ENCODE measurements around the gene CCND2.

The CCND2 gene

GRCh38 chr12:4246116-4246515, 27.4 kb upstream of the CCND2 start:
- H4K8ac ChIP-seq (ENCODE audit: low read depth, low read length): no peak overlapping the region
- no peak overlapping the region for H3K18ac ChIP-seq (ENCODE audit: low read length)
- peaks cover 0 to 3% (median 0%) of the 10 kb centered on the region in 3 experiments for H3K27me3 ChIP-seq (ENCODE audit: control insufficient read depth in 3 of 3, insufficient read depth in 3 of 3, low read depth in 1 of 3, low read length in 3 of 3)
- H2BK5ac ChIP-seq (ENCODE audit: low read length): no peak overlapping the region
- H2AK5ac ChIP-seq (ENCODE audit: low read depth, low read length): no peak overlapping the region
- peaks cover 0 to 18% of the 10 kb centered on the region in 2 donors for H3K4me1 ChIP-seq (ENCODE audit: control insufficient read depth in 2 of 2, insufficient read depth in 1 of 2, low read depth in 1 of 2, low read length in 2 of 2)
- DNase-seq (ENCODE audit: low spot score): no peak
- H3K4me2 ChIP-seq (ENCODE audit: insufficient read depth, low read length, poor library complexity, severe bottlenecking): no peak overlapping the region
- no peak overlapping the region for H3K27ac ChIP-seq (replicated peaks; ENCODE audit: low read length)
- no peaks in the 10 kb centered on the region for H3K9me3 ChIP-seq (replicated peaks in 1 of 2; ENCODE audit: control insufficient read depth in 2 of 2, insufficient read depth in 1 of 2, low read depth in 1 of 2, low read length in 2 of 2)
- H4K91ac ChIP-seq (ENCODE audit: low read depth, low read length, poor library complexity): no peak overlapping the region
- H2BK12ac ChIP-seq (ENCODE audit: low read length): no peak overlapping the region
- H2AFZ ChIP-seq (ENCODE audit: low read length): peak overlapping the region; percentile 62
- no peak overlapping the region for H3K9ac ChIP-seq (ENCODE audit: low read depth, low read length, poor library complexity)
- H3K79me1 ChIP-seq (ENCODE audit: low read depth, low read length): no peaks in the 10 kb centered on the region
- WGBS, 2 donors (ENCODE audit: extremely low coverage in 2 of 2, insufficient read length in 2 of 2, insufficient replicate concordance in 1 of 2): no CpG with 5 or more reads among the region's 5 CpGs
- H3K23ac ChIP-seq (ENCODE audit: low read depth, low read length, poor library complexity): no peak overlapping the region
- no peak overlapping the region for H2BK120ac ChIP-seq (ENCODE audit: low read depth, low read length)
- no peaks in the 10 kb centered on the region for H3K36me3 ChIP-seq (replicated peaks in 1 of 2; ENCODE audit: control insufficient read depth in 2 of 2, insufficient read depth in 2 of 2, low read length in 2 of 2)
- H3K14ac ChIP-seq (ENCODE audit: low read length): no peak overlapping the region
- H2BK15ac ChIP-seq (ENCODE audit: low read length): no peak overlapping the region
- H3K4ac ChIP-seq (ENCODE audit: low read length): no peak overlapping the region
- no peak overlapping the region for H3K4me3 ChIP-seq (ENCODE audit: low read length in 2 of 2)

GRCh38 chr12:4250691-4251090, 22.9 kb upstream of the CCND2 start:
- H2BK120ac ChIP-seq (ENCODE audit: low read depth, low read length): no peak overlapping the region
- H2AFZ ChIP-seq (ENCODE audit: low read length): no peak overlapping the region
- no peak overlapping the region for H4K8ac ChIP-seq (ENCODE audit: low read depth, low read length)
- H3K79me1 ChIP-seq (ENCODE audit: low read depth, low read length): no peaks in the 10 kb centered on the region
- H3K18ac ChIP-seq (ENCODE audit: low read length): peak overlapping the region; percentile 87
- no peak overlapping the region for H3K23ac ChIP-seq (ENCODE audit: low read depth, low read length, poor library complexity)
- no peaks in the 10 kb centered on the region for H3K9me3 ChIP-seq (replicated peaks in 1 of 2; ENCODE audit: control insufficient read depth in 2 of 2, insufficient read depth in 1 of 2, low read depth in 1 of 2, low read length in 2 of 2)
- no peak overlapping the region for H4K91ac ChIP-seq (ENCODE audit: low read depth, low read length, poor library complexity)
- whole genome bisulfite sequencing, 2 donors (ENCODE audit: extremely low coverage in 2 of 2, insufficient read length in 2 of 2, insufficient replicate concordance in 1 of 2): no CpG with 5 or more reads among the region's 8 CpGs
- peak overlapping the region; percentile 4 for H3K14ac ChIP-seq (ENCODE audit: low read length)
- H2BK15ac ChIP-seq (ENCODE audit: low read length): peak overlapping the region; percentile 77
- no peak overlapping the region for H2BK5ac ChIP-seq (ENCODE audit: low read length)
- H3K27me3 ChIP-seq (ENCODE audit: control insufficient read depth in 3 of 3, insufficient read depth in 3 of 3, low read depth in 1 of 3, low read length in 3 of 3): peaks cover 0 to 10% (median 0%) of the 10 kb centered on the region in 3 experiments
- no peak overlapping the region for H3K27ac ChIP-seq (replicated peaks; ENCODE audit: low read length)
- H3K9ac ChIP-seq (ENCODE audit: low read depth, low read length, poor library complexity): no peak overlapping the region
- H3K4me3 ChIP-seq (ENCODE audit: low read length in 2 of 2): no peak overlapping the region
- no peak overlapping the region for H2AK5ac ChIP-seq (ENCODE audit: low read depth, low read length)
- H3K4ac ChIP-seq (ENCODE audit: low read length): no peak overlapping the region
- H3K4me2 ChIP-seq (ENCODE audit: insufficient read depth, low read length, poor library complexity, severe bottlenecking): no peak overlapping the region
- no peaks in the 10 kb centered on the region for H3K36me3 ChIP-seq (replicated peaks in 1 of 2; ENCODE audit: control insufficient read depth in 2 of 2, insufficient read depth in 2 of 2, low read length in 2 of 2)
- H3K4me1 ChIP-seq (ENCODE audit: control insufficient read depth in 2 of 2, insufficient read depth in 1 of 2, low read depth in 1 of 2, low read length in 2 of 2): peaks cover 3 to 25% of the 10 kb centered on the region in 2 donors
- no peak for DNase-seq (ENCODE audit: low spot score)
- no peak overlapping the region for H2BK12ac ChIP-seq (ENCODE audit: low read length)

GRCh38 chr12:4251216-4251891, 22.2 kb upstream of the CCND2 start:
- no peak for DNase-seq (ENCODE audit: low spot score)
- Histone ChIP-seq H2BK5ac (ENCODE audit: low read length) (no peak overlapping the region), H3K9me3 (replicated peaks in 1 of 2; ENCODE audit: control insufficient read depth in 2 of 2, insufficient read depth in 1 of 2, low read depth in 1 of 2, low read length in 2 of 2) (no peaks in the 10 kb centered on the region), H4K8ac (ENCODE audit: low read depth, low read length) (no peak overlapping the region), H3K4me2 (ENCODE audit: insufficient read depth, low read length, poor library complexity, severe bottlenecking) (no peak overlapping the region), H3K9ac (ENCODE audit: low read depth, low read length, poor library complexity) (no peak overlapping the region), H3K27ac (replicated peaks; ENCODE audit: low read length) (no peak overlapping the region), H3K18ac (ENCODE audit: low read length) (no peak overlapping the region), H3K27me3 (ENCODE audit: control insufficient read depth in 3 of 3, insufficient read depth in 3 of 3, low read depth in 1 of 3, low read length in 3 of 3) (peaks cover 0 to 10% (median 0%) of the 10 kb centered on the region in 3 experiments), H2BK15ac (ENCODE audit: low read length) (no peak overlapping the region), H3K4me3 (ENCODE audit: low read length in 2 of 2) (no peak overlapping the region), H3K36me3 (replicated peaks in 1 of 2; ENCODE audit: control insufficient read depth in 2 of 2, insufficient read depth in 2 of 2, low read length in 2 of 2) (no peaks in the 10 kb centered on the region), H3K4ac (ENCODE audit: low read length) (no peak overlapping the region), H4K91ac (ENCODE audit: low read depth, low read length, poor library complexity) (no peak overlapping the region), H3K14ac (ENCODE audit: low read length) (no peak overlapping the region), H2BK12ac (ENCODE audit: low read length) (no peak overlapping the region), H3K4me1 (ENCODE audit: control insufficient read depth in 2 of 2, insufficient read depth in 1 of 2, low read depth in 1 of 2, low read length in 2 of 2) (peaks cover 3 to 22% of the 10 kb centered on the region in 2 donors), H2BK120ac (ENCODE audit: low read depth, low read length) (no peak overlapping the region), H3K23ac (ENCODE audit: low read depth, low read length, poor library complexity) (no peak overlapping the region), H3K79me1 (ENCODE audit: low read depth, low read length) (no peaks in the 10 kb centered on the region), H2AK5ac (ENCODE audit: low read depth, low read length) (no peak overlapping the region), H2AFZ (ENCODE audit: low read length) (no peak overlapping the region)
- no CpG with 5 or more reads among the region's 6 CpGs for WGBS, 2 donors (ENCODE audit: extremely low coverage in 2 of 2, insufficient read length in 2 of 2, insufficient replicate concordance in 1 of 2)

- no peak overlapping the region for H3K23ac ChIP-seq (ENCODE audit: low read depth, low read length, poor library complexity)
- no peaks in the 10 kb centered on the region for H3K36me3 ChIP-seq (replicated peaks in 1 of 2; ENCODE audit: control insufficient read depth in 2 of 2, insufficient read depth in 2 of 2, low read length in 2 of 2)
- H2AK5ac ChIP-seq (ENCODE audit: low read depth, low read length): no peak overlapping the region
- peaks cover 3 to 19% of the 10 kb centered on the region in 2 donors for H3K4me1 ChIP-seq (ENCODE audit: control insufficient read depth in 2 of 2, insufficient read depth in 1 of 2, low read depth in 1 of 2, low read length in 2 of 2)
- no peak overlapping the region for H4K8ac ChIP-seq (ENCODE audit: low read depth, low read length)
- H3K27ac ChIP-seq (replicated peaks; ENCODE audit: low read length): no peak overlapping the region
- no peak overlapping the region for H2AFZ ChIP-seq (ENCODE audit: low read length)
- H2BK120ac ChIP-seq (ENCODE audit: low read depth, low read length): no peak overlapping the region
- WGBS, 2 donors (ENCODE audit: extremely low coverage in 2 of 2, insufficient read length in 2 of 2, insufficient replicate concordance in 1 of 2): no CpG with 5 or more reads among the region's 2 CpGs
- no peak overlapping the region for H3K18ac ChIP-seq (ENCODE audit: low read length)
- no peak overlapping the region for H3K4me3 ChIP-seq (ENCODE audit: low read length in 2 of 2)
- no peak overlapping the region for H2BK12ac ChIP-seq (ENCODE audit: low read length)
- no peaks in the 10 kb centered on the region for H3K9me3 ChIP-seq (replicated peaks in 1 of 2; ENCODE audit: control insufficient read depth in 2 of 2, insufficient read depth in 1 of 2, low read depth in 1 of 2, low read length in 2 of 2)
- H3K4me2 ChIP-seq (ENCODE audit: insufficient read depth, low read length, poor library complexity, severe bottlenecking): no peak overlapping the region
- no peak overlapping the region for H3K4ac ChIP-seq (ENCODE audit: low read length)
- H4K91ac ChIP-seq (ENCODE audit: low read depth, low read length, poor library complexity): no peak overlapping the region
- no peak overlapping the region for H2BK5ac ChIP-seq (ENCODE audit: low read length)
- no peak overlapping the region for H2BK15ac ChIP-seq (ENCODE audit: low read length)
- DNase-seq (ENCODE audit: low spot score): no peak
- H3K9ac ChIP-seq (ENCODE audit: low read depth, low read length, poor library complexity): no peak overlapping the region
- H3K27me3 ChIP-seq (ENCODE audit: control insufficient read depth in 3 of 3, insufficient read depth in 3 of 3, low read depth in 1 of 3, low read length in 3 of 3): peaks cover 0 to 10% (median 0%) of the 10 kb centered on the region in 3 experiments
- H3K79me1 ChIP-seq (ENCODE audit: low read depth, low read length): no peaks in the 10 kb centered on the region
- H3K14ac ChIP-seq (ENCODE audit: low read length): no peak overlapping the region
These were observed 21.6 kb upstream of the CCND2 start for GRCh38 chr12:4251967-4252366.
